A375 (cell line): ENCODE data around the gene ZBED3. TPM values are rescaled to one million over a fixed set of nuclear protein-coding genes. Genes with fewer than 3 reads are reported as not detected.

Experiments used
- small RNA-seq: library from RNA; depleted of rRNA; stranded (forward); fragments of <200 nt; gene quantifications from one replicate; pipeline ENCODE3, GENCODE V24; 2014
- total RNA-seq: library from RNA; depleted of rRNA; stranded (reverse); fragments of >200 nt; shearing (Covaris generic); gene quantifications from 2 replicates; pipeline ENCODE4 v1.2.3, GENCODE V29; 2014; rRNA removed

The ZBED3 gene, protein sequence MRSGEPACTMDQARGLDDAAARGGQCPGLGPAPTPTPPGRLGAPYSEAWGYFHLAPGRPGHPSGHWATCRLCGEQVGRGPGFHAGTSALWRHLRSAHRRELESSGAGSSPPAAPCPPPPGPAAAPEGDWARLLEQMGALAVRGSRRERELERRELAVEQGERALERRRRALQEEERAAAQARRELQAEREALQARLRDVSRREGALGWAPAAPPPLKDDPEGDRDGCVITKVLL
- total RNA-seq = 2.6 and 6.7 TPM in 2 replicates

DNA sequence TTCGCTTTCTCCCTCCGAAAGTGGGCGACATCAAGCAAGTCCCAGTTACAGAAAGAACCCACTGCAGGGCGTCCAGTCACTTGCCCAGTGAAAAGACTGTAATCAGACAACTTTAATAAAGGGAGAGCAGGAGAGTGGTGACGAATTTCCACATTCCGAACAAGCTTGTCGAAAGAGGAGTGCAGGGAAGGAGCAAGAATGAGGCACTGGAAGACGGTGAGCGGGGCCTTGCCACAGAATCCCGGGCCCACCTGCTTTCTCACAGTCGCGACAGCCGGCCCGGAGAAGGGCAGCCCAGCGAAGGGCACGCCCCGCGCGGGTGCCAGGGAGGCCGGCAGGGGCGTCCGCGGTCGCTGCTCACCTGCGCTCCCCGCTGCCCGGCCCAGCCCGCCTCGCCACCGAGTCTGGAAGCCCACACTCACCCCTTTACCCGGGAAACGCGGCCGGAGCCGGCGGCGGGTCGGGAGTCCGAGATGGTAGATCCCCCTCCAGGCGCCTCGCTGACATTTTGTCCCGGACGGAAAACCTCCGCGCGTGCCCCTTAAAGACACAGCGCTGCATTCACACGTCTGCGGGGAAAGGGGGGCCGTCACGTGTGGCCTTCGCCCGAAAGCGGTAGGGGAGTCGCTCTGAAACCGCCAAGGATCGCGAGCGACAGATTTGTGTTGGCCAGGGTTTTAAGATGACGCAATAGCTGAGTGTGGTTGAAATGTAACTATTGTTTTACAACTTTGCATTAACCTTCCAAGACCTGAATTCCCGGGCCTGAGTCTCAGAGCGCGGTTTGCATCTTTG lies at the start of gene ZBED3:
TSS of gene ZBED3 (minus strand) at position 597 of the 795 bp plus-strand sequence. CDS start 9,407 bp downstream, outside the sequence.

GRCh38 chr5:77030097-77031071 lies 56.7 kb downstream of the ZBED3 start, which contains the start of gene AGGF1:
Gene AGGF1 (plus strand): TSS chr5:77030404. CDS start chr5:77030767, 363 bp downstream.

Small RNA genes lying within 50 kb of the gene (small RNA-seq; reads per million reads assigned to genes)
- 171 reads per million, percentile 97 among the genes with 10 or more reads in this experiment for gene SNORA47

Other genes starting within 250 kb of the ZBED3 start
- 0.23 and 0.74 TPM in 2 replicates for gene S100Z, start 237.3 kb downstream of the ZBED3 start, total RNA-seq
- 0.50 and 0.53 TPM in 2 replicates for gene CRHBP, start 134.2 kb downstream of the ZBED3 start, total RNA-seq
- gene AGGF1, start 56.9 kb downstream of the ZBED3 start, total RNA-seq = 32.1 and 38.4 TPM in 2 replicates
- 0.30 and 1.1 TPM in 2 replicates for gene PDE8B, start 123.4 kb upstream of the ZBED3 start, total RNA-seq